ENCODE data around the gene MMP14.
A peak's percentile ranks its signal among the peaks of the same experiment; 100 is the strongest.

MMP14 gene

GRCh38 chr14:22885975-22886374 lies 49.6 kb downstream of the MMP14 start:
- Mint-ChIP-seq H3K36me3 (peaks cover 4% of the 10 kb centered on the region), H3K27ac (peak overlapping the region; percentile 94), H3K9me3 (no peaks in the 10 kb centered on the region), H3K27me3 (no peaks in the 10 kb centered on the region), H3K4me1 (peaks cover 47% of the 10 kb centered on the region), H3K4me3 (peak overlapping the region; percentile 90)
- no peak for ATAC-seq (ENCODE audit: low read depth)
- DNase-seq (ENCODE audit: low spot score in 2 of 2), result no peak

- H3K27ac Mint-ChIP-seq, result peak overlapping the region; percentile 94
- H3K27me3 Mint-ChIP-seq, result no peaks in the 10 kb centered on the region
- peaks cover 4% of the 10 kb centered on the region for H3K36me3 Mint-ChIP-seq
- peaks cover 46% of the 10 kb centered on the region for H3K4me1 Mint-ChIP-seq
- no peaks in the 10 kb centered on the region for H3K9me3 Mint-ChIP-seq
- DNase-seq (ENCODE audit: low spot score in 2 of 2), result peak; percentile 54 to 64
- peak; percentile 63 for ATAC-seq (ENCODE audit: low read depth)
- H3K4me3 Mint-ChIP-seq, result peak overlapping the region; percentile 90
Observed at GRCh38 chr14:22886500-22887259, 50.3 kb downstream of the MMP14 start.

- ATAC-seq (ENCODE audit: low read depth), result peak; percentile 25
- H3K27ac Mint-ChIP-seq, result peak overlapping the region; percentile 94
- H3K27me3 Mint-ChIP-seq, result no peaks in the 10 kb centered on the region
- peak; percentile 22 to 31 for DNase-seq (ENCODE audit: low spot score in 2 of 2)
- no peaks in the 10 kb centered on the region for H3K9me3 Mint-ChIP-seq
- H3K4me1 Mint-ChIP-seq, result peaks cover 41% of the 10 kb centered on the region
- peak overlapping the region; percentile 90 for H3K4me3 Mint-ChIP-seq
- peaks cover 4% of the 10 kb centered on the region for H3K36me3 Mint-ChIP-seq
Observed at GRCh38 chr14:22887260-22887989, 51.0 kb downstream of the MMP14 start.

GRCh38 chr14:22887990-22888378 lies 51.6 kb downstream of the MMP14 start:
- peak overlapping the region; percentile 94 for H3K27ac Mint-ChIP-seq
- peak overlapping the region; percentile 90 for H3K4me3 Mint-ChIP-seq
- ATAC-seq (ENCODE audit: low read depth) (peak; percentile 61), DNase-seq (ENCODE audit: low spot score in 2 of 2) (peak; percentile 58 to 65)
- peaks cover 4% of the 10 kb centered on the region for H3K36me3 Mint-ChIP-seq
- H3K9me3 Mint-ChIP-seq, result no peaks in the 10 kb centered on the region
- no peaks in the 10 kb centered on the region for H3K27me3 Mint-ChIP-seq
- H3K4me1 Mint-ChIP-seq, result peaks cover 37% of the 10 kb centered on the region

- Mint-ChIP-seq H3K36me3 (peaks cover 7% of the 10 kb centered on the region), H3K27me3 (no peaks in the 10 kb centered on the region), H3K27ac (peak overlapping the region; percentile 94), H3K4me3 (peak overlapping the region; percentile 90), H3K9me3 (no peaks in the 10 kb centered on the region), H3K4me1 (peaks cover 35% of the 10 kb centered on the region)
- DNase-seq (ENCODE audit: low spot score in 2 of 2), result peak in 1 of 2 donors; percentile 9
- ATAC-seq (ENCODE audit: low read depth), result peak; percentile 31
Observed at GRCh38 chr14:22888662-22889061, 52.3 kb downstream of the MMP14 start.

GRCh38 chr14:22890416-22890815 lies 54.0 kb downstream of the MMP14 start:
- ATAC-seq (ENCODE audit: low read depth), result no peak
- peaks cover 7% of the 10 kb centered on the region for H3K36me3 Mint-ChIP-seq
- no peak overlapping the region for H3K4me3 Mint-ChIP-seq
- H3K27ac Mint-ChIP-seq, result peak overlapping the region; percentile 21
- H3K9me3 Mint-ChIP-seq, result no peaks in the 10 kb centered on the region
- no peaks in the 10 kb centered on the region for H3K27me3 Mint-ChIP-seq
- no peak for DNase-seq (ENCODE audit: low spot score in 2 of 2)
- H3K4me1 Mint-ChIP-seq, result peaks cover 27% of the 10 kb centered on the region

- Mint-ChIP-seq H3K36me3 (peaks cover 10% of the 10 kb centered on the region), H3K4me3 (no peak overlapping the region), H3K27me3 (no peaks in the 10 kb centered on the region), H3K4me1 (peaks cover 17% of the 10 kb centered on the region), H3K27ac (no peak overlapping the region), H3K9me3 (no peaks in the 10 kb centered on the region)
- ATAC-seq (ENCODE audit: low read depth) (no peak), DNase-seq (ENCODE audit: low spot score in 2 of 2) (no peak)
Observed at GRCh38 chr14:22892488-22892887, 56.1 kb downstream of the MMP14 start.

GRCh38 chr14:22893706-22894105 lies 57.3 kb downstream of the MMP14 start:
- peaks cover 12% of the 10 kb centered on the region for H3K4me1 Mint-ChIP-seq
- DNase-seq (ENCODE audit: low spot score in 2 of 2), result no peak
- no peak overlapping the region for H3K27ac Mint-ChIP-seq
- H3K4me3 Mint-ChIP-seq, result no peak overlapping the region
- H3K36me3 Mint-ChIP-seq, result peaks cover 13% of the 10 kb centered on the region
- H3K27me3 Mint-ChIP-seq, result no peaks in the 10 kb centered on the region
- ATAC-seq (ENCODE audit: low read depth), result no peak
- no peaks in the 10 kb centered on the region for H3K9me3 Mint-ChIP-seq

GRCh38 chr14:22895402-22895801 lies 59.0 kb downstream of the MMP14 start:
- ATAC-seq (ENCODE audit: low read depth) (no peak), DNase-seq (ENCODE audit: low spot score in 2 of 2) (no peak)
- peaks cover 7% of the 10 kb centered on the region for H3K4me1 Mint-ChIP-seq
- H3K36me3 Mint-ChIP-seq, result peaks cover 10% of the 10 kb centered on the region
- H3K4me3 Mint-ChIP-seq, result no peak overlapping the region
- H3K9me3 Mint-ChIP-seq, result no peaks in the 10 kb centered on the region
- H3K27me3 Mint-ChIP-seq, result no peaks in the 10 kb centered on the region
- no peak overlapping the region for H3K27ac Mint-ChIP-seq

- no peak for DNase-seq (ENCODE audit: low spot score in 2 of 2)
- peaks cover 7% of the 10 kb centered on the region for H3K4me1 Mint-ChIP-seq
- H3K27ac Mint-ChIP-seq, result peak overlapping the region; percentile 41
- ATAC-seq (ENCODE audit: low read depth), result no peak
- no peaks in the 10 kb centered on the region for H3K27me3 Mint-ChIP-seq
- H3K4me3 Mint-ChIP-seq, result no peak overlapping the region
- peaks cover 16% of the 10 kb centered on the region for H3K36me3 Mint-ChIP-seq
- no peaks in the 10 kb centered on the region for H3K9me3 Mint-ChIP-seq
Observed at GRCh38 chr14:22896356-22896755, 60.0 kb downstream of the MMP14 start.

- Mint-ChIP-seq H3K36me3 (peaks cover 20% of the 10 kb centered on the region), H3K27me3 (no peaks in the 10 kb centered on the region), H3K27ac (peak overlapping the region; percentile 41), H3K9me3 (no peaks in the 10 kb centered on the region), H3K4me3 (no peak overlapping the region), H3K4me1 (peaks cover 7% of the 10 kb centered on the region)
- DNase-seq (ENCODE audit: low spot score in 2 of 2) (no peak), ATAC-seq (ENCODE audit: low read depth) (no peak)
Observed at GRCh38 chr14:22896760-22897159, 60.4 kb downstream of the MMP14 start.

- ATAC-seq (ENCODE audit: low read depth), result no peak
- DNase-seq (ENCODE audit: low spot score in 2 of 2), result no peak
- peaks cover 22% of the 10 kb centered on the region for H3K36me3 Mint-ChIP-seq
- no peaks in the 10 kb centered on the region for H3K9me3 Mint-ChIP-seq
- H3K27me3 Mint-ChIP-seq, result no peaks in the 10 kb centered on the region
- H3K27ac Mint-ChIP-seq, result peak overlapping the region; percentile 46
- no peak overlapping the region for H3K4me3 Mint-ChIP-seq
- H3K4me1 Mint-ChIP-seq, result peaks cover 7% of the 10 kb centered on the region
Observed at GRCh38 chr14:22897357-22897756, 61.0 kb downstream of the MMP14 start.

Data from memory B cell (primary cell).